Neuronal stem cell (in vitro differentiated cells): ENCODE data around the gene TTC28.

Source experiments
- DNase-seq: peaks from one replicate; pipeline ENCODE4 v3.0.0-alpha.2; 2013; ENCODE audit warnings: low spot score
- H2AFZ ChIP-seq: one replicate; pipeline ENCODE4 v1.6.1; 2013; ENCODE audit warnings: mild to moderate bottlenecking, low read length, inconsistent platforms
- H2AK5ac ChIP-seq: 2 replicates; pipeline ENCODE4 v1.6.1; 2013; ENCODE audit warnings: low read depth, mild to moderate bottlenecking, inconsistent platforms, low read length, moderate library complexity, mixed read lengths
- H2BK120ac ChIP-seq: 2 replicates; pipeline ENCODE4 v1.6.1; 2013; ENCODE audit warnings: low read depth, mild to moderate bottlenecking, inconsistent platforms, low read length, moderate library complexity, mixed read lengths
- H2BK12ac ChIP-seq: one replicate; pipeline ENCODE4 v1.6.1; 2013; ENCODE audit warnings: low read length, inconsistent platforms
- H2BK15ac ChIP-seq: 2 replicates; pipeline ENCODE4 v1.6.1; 2013; ENCODE audit warnings: mild to moderate bottlenecking, low read length, inconsistent platforms, mixed read lengths
- H2BK5ac ChIP-seq: one replicate; pipeline ENCODE4 v1.6.1; 2013; ENCODE audit warnings: inconsistent platforms, mild to moderate bottlenecking, low read length, moderate library complexity
- H3K14ac ChIP-seq: one replicate; pipeline ENCODE4 v1.6.1; 2013; ENCODE audit warnings: low read length, inconsistent platforms
- H3K18ac ChIP-seq: 2 replicates; pipeline ENCODE4 v1.6.1; 2013; ENCODE audit warnings: low read length, inconsistent platforms
- H3K23ac ChIP-seq: 2 replicates; pipeline ENCODE4 v1.6.1; 2013; ENCODE audit warnings: low read depth, mild to moderate bottlenecking, mixed read lengths, low read length, inconsistent platforms; ENCODE audit not compliant: poor library complexity
- H3K27ac ChIP-seq: replicated peaks from 3 replicates; pipeline ENCODE4 v1.5.1; 2013; ENCODE audit warnings: low read length, inconsistent platforms
- H3K27me3 ChIP-seq, 3 experiments: 2 replicates each; pipeline ENCODE4 v1.6.1; 2013; ENCODE audit warnings: low read length in 3 of 3, mild to moderate bottlenecking in 2 of 3, inconsistent platforms in 1 of 3, low read depth in 1 of 3, mixed read lengths in 1 of 3, moderate library complexity in 1 of 3; ENCODE audit not compliant: control insufficient read depth in 3 of 3, insufficient read depth in 3 of 3
- H3K36me3 ChIP-seq, 2 donors: replicated peaks in 1 of 2; 2 replicates each; pipeline ENCODE4 v1.6.1; 2013; ENCODE audit warnings: low read length in 2 of 2; ENCODE audit not compliant: control insufficient read depth in 2 of 2, insufficient read depth in 2 of 2
- H3K4ac ChIP-seq: 2 replicates; pipeline ENCODE4 v1.6.1; 2013; ENCODE audit warnings: inconsistent platforms, mild to moderate bottlenecking, low read length, moderate library complexity
- H3K4me1 ChIP-seq, 2 donors: 1 replicate in 1 of 2; 2 replicates in 1 of 2; pipeline ENCODE4 v1.6.1; 2013; ENCODE audit warnings: low read length in 2 of 2, low read depth in 1 of 2; ENCODE audit not compliant: control insufficient read depth in 2 of 2, insufficient read depth in 1 of 2
- H3K4me2 ChIP-seq: one replicate; pipeline ENCODE4 v1.6.1; 2013; ENCODE audit warnings: mild to moderate bottlenecking, low read length, inconsistent platforms; ENCODE audit not compliant: insufficient read depth, poor library complexity, severe bottlenecking
- H3K4me3 ChIP-seq, 2 donors: 2 replicates each; pipeline ENCODE4 v1.5.1; 2013; ENCODE audit warnings: low read length in 2 of 2, mild to moderate bottlenecking in 2 of 2, inconsistent platforms in 1 of 2, moderate library complexity in 1 of 2
- H3K79me1 ChIP-seq: one replicate; pipeline ENCODE4 v1.6.1; 2013; ENCODE audit warnings: low read depth, mild to moderate bottlenecking, inconsistent platforms, low read length, moderate library complexity
- H3K9ac ChIP-seq: one replicate; pipeline ENCODE4 v1.6.1; 2013; ENCODE audit warnings: mild to moderate bottlenecking, low read depth, low read length, inconsistent platforms; ENCODE audit not compliant: poor library complexity
- H3K9me3 ChIP-seq, 2 donors: replicated peaks in 1 of 2; 2 replicates each; pipeline versions ENCODE3 to v1.6.1; 2013; ENCODE audit warnings: low read length in 2 of 2, mild to moderate bottlenecking in 2 of 2, inconsistent platforms in 1 of 2, low read depth in 1 of 2, mixed read lengths in 1 of 2, moderate library complexity in 1 of 2; ENCODE audit not compliant: control insufficient read depth in 2 of 2, insufficient read depth in 1 of 2
- H4K8ac ChIP-seq: one replicate; pipeline ENCODE4 v1.6.1; 2013; ENCODE audit warnings: low read depth, mild to moderate bottlenecking, inconsistent platforms, low read length, moderate library complexity
- H4K91ac ChIP-seq: one replicate; pipeline ENCODE4 v1.6.1; 2013; ENCODE audit warnings: low read length, low read depth, mild to moderate bottlenecking, inconsistent platforms; ENCODE audit not compliant: poor library complexity
- WGBS, 2 donors: extraction: QIAGEN DNeasy Blood & Tissue Kit; methylation state at CpG; one replicate each; pipeline ENCODE4 v1.1.7; 2013; ENCODE audit warnings: missing lambda C conversion rate in 2 of 2, mixed read lengths in 1 of 2; ENCODE audit not compliant: insufficient read length in 2 of 2, insufficient replicate concordance in 1 of 2; ENCODE audit errors: extremely low coverage in 2 of 2; 5-methylcytosine and 5-hydroxymethylcytosine counted together

Gene TTC28

GRCh38 chr22:28229566-28230485, 449.8 kb downstream of the TTC28 start:
- Histone ChIP-seq H3K9me3 (no peaks in the 10 kb centered on the region), H3K27ac (no peak overlapping the region), H4K8ac (no peak overlapping the region), H3K4me3 (no peak overlapping the region), H2BK120ac (no peak overlapping the region), H3K18ac (no peak overlapping the region), H3K14ac (no peak overlapping the region), H3K23ac (no peak overlapping the region), H2BK5ac (no peak overlapping the region), H3K9ac (no peak overlapping the region), H2AK5ac (no peak overlapping the region), H2BK15ac (no peak overlapping the region), H3K27me3 (no peaks in the 10 kb centered on the region), H3K4ac (no peak overlapping the region), H4K91ac (no peak overlapping the region), H3K79me1 (no peaks in the 10 kb centered on the region), H3K36me3 (no peaks in the 10 kb centered on the region), H3K4me2 (no peak overlapping the region), H3K4me1 (peaks cover 9 to 23% of the 10 kb centered on the region in 2 donors), H2AFZ (no peak overlapping the region), H2BK12ac (no peak overlapping the region)
- DNase-seq, result no peak
- WGBS, 2 donors, result no CpG with 5 or more reads among the region's 3 CpGs

GRCh38 chr22:28223826-28224225, 455.8 kb downstream of the TTC28 start:
- H3K79me1 ChIP-seq, result no peaks in the 10 kb centered on the region
- no peak overlapping the region for H3K4me2 ChIP-seq
- no peak overlapping the region for H3K9ac ChIP-seq
- no peak overlapping the region for H2BK120ac ChIP-seq
- no peak overlapping the region for H2BK12ac ChIP-seq
- H2AK5ac ChIP-seq, result no peak overlapping the region
- no peak overlapping the region for H2AFZ ChIP-seq
- H3K27ac ChIP-seq, result no peak overlapping the region
- no peak for DNase-seq
- H4K91ac ChIP-seq, result no peak overlapping the region
- no peak overlapping the region for H2BK15ac ChIP-seq
- H2BK5ac ChIP-seq, result no peak overlapping the region
- no peak overlapping the region for H4K8ac ChIP-seq
- no peak overlapping the region for H3K23ac ChIP-seq
- peaks cover 2 to 15% of the 10 kb centered on the region in 2 donors for H3K4me1 ChIP-seq
- H3K18ac ChIP-seq, result no peak overlapping the region
- H3K9me3 ChIP-seq, result no peaks in the 10 kb centered on the region
- no peak overlapping the region for H3K14ac ChIP-seq
- H3K27me3 ChIP-seq, result no peaks in the 10 kb centered on the region
- H3K36me3 ChIP-seq, result no peaks in the 10 kb centered on the region
- H3K4ac ChIP-seq, result no peak overlapping the region
- H3K4me3 ChIP-seq, result no peak overlapping the region
- no CpG with 5 or more reads among the region's 7 CpGs for WGBS, 2 donors

GRCh38 chr22:28222976-28223745, 456.5 kb downstream of the TTC28 start:
- Histone ChIP-seq H2BK5ac (no peak overlapping the region), H3K27me3 (no peaks in the 10 kb centered on the region), H3K23ac (no peak overlapping the region), H3K4me2 (no peak overlapping the region), H3K18ac (no peak overlapping the region), H3K27ac (no peak overlapping the region), H3K36me3 (no peaks in the 10 kb centered on the region), H2BK120ac (no peak overlapping the region), H3K14ac (no peak overlapping the region), H3K4me3 (no peak overlapping the region), H2AFZ (no peak overlapping the region), H2BK12ac (no peak overlapping the region), H3K79me1 (no peaks in the 10 kb centered on the region), H2BK15ac (no peak overlapping the region), H3K9me3 (no peaks in the 10 kb centered on the region), H2AK5ac (no peak overlapping the region), H4K91ac (no peak overlapping the region), H3K4me1 (peaks cover 2 to 15% of the 10 kb centered on the region in 2 donors), H3K9ac (no peak overlapping the region), H3K4ac (no peak overlapping the region), H4K8ac (no peak overlapping the region)
- no peak for DNase-seq
- no CpG with 5 or more reads among the region's 3 CpGs for WGBS, 2 donors

GRCh38 chr22:28222571-28222970, 457.1 kb downstream of the TTC28 start:
- no peak overlapping the region for H2BK12ac ChIP-seq
- no peak overlapping the region for H2BK15ac ChIP-seq
- no peak overlapping the region for H3K4ac ChIP-seq
- no peak overlapping the region for H3K4me3 ChIP-seq
- no peak overlapping the region for H2BK5ac ChIP-seq
- H4K8ac ChIP-seq, result no peak overlapping the region
- no peak overlapping the region for H3K23ac ChIP-seq
- H2AFZ ChIP-seq, result no peak overlapping the region
- H3K27me3 ChIP-seq, result no peaks in the 10 kb centered on the region
- no peak overlapping the region for H4K91ac ChIP-seq
- no peak for DNase-seq
- H3K79me1 ChIP-seq, result no peaks in the 10 kb centered on the region
- H3K9me3 ChIP-seq, result no peaks in the 10 kb centered on the region
- H3K14ac ChIP-seq, result no peak overlapping the region
- H3K18ac ChIP-seq, result no peak overlapping the region
- H3K9ac ChIP-seq, result no peak overlapping the region
- no peak overlapping the region for H2BK120ac ChIP-seq
- H3K4me2 ChIP-seq, result no peak overlapping the region
- no peak overlapping the region for H2AK5ac ChIP-seq
- no peak overlapping the region for H3K27ac ChIP-seq
- no CpG with 5 or more reads among the region's 2 CpGs for WGBS, 2 donors
- no peaks in the 10 kb centered on the region for H3K36me3 ChIP-seq
- H3K4me1 ChIP-seq, result peaks cover 2 to 15% of the 10 kb centered on the region in 2 donors
